Pancreas (tissue), 10 donors: Measurements from ENCODE around the gene PKHD1. TPM values are rescaled to one million over a fixed set of nuclear protein-coding genes. Genes with fewer than 3 reads are reported as not detected.

ENCODE experiments used
- ATAC-seq, 4 donors: fragments of 200-7000 bp; cut with Tn5 transposase; one replicate each; pipeline versions ENCODE4 v1.8.0 to v1.9.1; 2020; ENCODE audit warnings: mild to moderate bottlenecking in 4 of 4, moderate library complexity in 4 of 4
- DNase-seq, 6 donors: peaks; one replicate each; pipeline ENCODE4 v3.0.0-alpha.2; 2020
- FAIRE-seq: peaks from 2 replicates; lab custom pipeline; 2012; peaks lifted over from hg19 to GRCh38; lab: Jason Lieb, UNC
- H3K27ac ChIP-seq, 4 donors: fragments of 200-600 bp; sonication (generic); 1 replicate in 3 of 4; 2 replicates in 1 of 4; pipeline versions ENCODE4 v1.5.0 to v1.8.0; 2020
- H3K27me3 ChIP-seq, 4 donors: fragments of 200-600 bp; one replicate each; pipeline ENCODE4 v1.8.0; 2021
- H3K36me3 ChIP-seq, 3 donors: fragments of 200-600 bp; sonication (generic) in 1 of 3; one replicate each; pipeline versions ENCODE4 v1.5.0 to v1.8.0; 2020 to 2021
- H3K4me1 ChIP-seq, 3 donors: fragments of 200-600 bp; one replicate each; pipeline ENCODE4 v1.8.0; 2021
- H3K4me3 ChIP-seq, 4 donors: fragments of 200-600 bp; sonication (generic) in 2 of 4; one replicate each; pipeline versions ENCODE4 v1.5.0 to v1.8.0; 2020 to 2021
- H3K9me3 ChIP-seq, 4 donors: fragments of 200-600 bp; one replicate each; pipeline ENCODE4 v1.8.0; 2021
- CTCF ChIP-seq, 4 donors: fragments of 200-600 bp; sonication (generic) in 3 of 4; IDR thresholded peaks; one replicate each; pipeline versions ENCODE4 v1.5.0 to v1.8.0; 2021; ENCODE audit warnings: antibody characterized with exemption in 4 of 4
- WGBS, 2 donors: extraction: QIAGEN DNeasy Blood & Tissue Kit; methylation state at CpG; one replicate each; pipeline ENCODE4 v1.1.7; 2013; 5-methylcytosine and 5-hydroxymethylcytosine counted together
- intact Hi-C, 3 donors: fragments of 100-400 bp; cut with DNase I; formaldehyde crosslinking; loops; one replicate each; pipeline versions ENCODE4 v1.11.1 to v1.14.2; 2022
- polyA plus RNA-seq, 2 donors: library from polyadenylated mRNA; stranded (reverse); fragments of 200-250 nt; gene quantifications; one replicate each; pipeline ENCODE4 v1.2.3, GENCODE V29; 2013
- total RNA-seq, 6 donors: library from RNA; stranded (reverse); fragmentation: NEBNext Ultra II Directional in 4 of 6; extraction: Animal tissue kit (Norgen Biotek cat#: 25700) in 4 of 6; gene quantifications; one replicate each; pipeline versions ENCODE4 v1.2.1 to v1.2.4, GENCODE V29; 2021 to 2023
- donor health status: healthy with polysubstance abuse.
- donor health status: DM: no; HTN: no; CAD: no; lungs with moderate emphysema.
- donor health status: DM: no; HTN: no; CAD: no.
- donor health status: control.
- donor health status: control.
- donor health status: Bipolar disorder and iron deficiency.
- donor health status: DM: yes; HTN: yes; CAD: no.
- donor health status: DM: no; HTN: no; CAD: no.
- donor health status: DM: no; HTN: no; CAD: no.
- donor health status: DM: yes; HTN: yes; CAD: no.

The PKHD1 gene
- total and polyA plus RNA-seq, 8 donors: 6.4 to 33.0 (median 16.3) TPM

GRCh38 chr6:51813904-51814303 lies 273.5 kb downstream of the PKHD1 start:
- no peak overlapping the region for H3K4me3 ChIP-seq
- H3K9me3 ChIP-seq: no peaks in the 10 kb centered on the region
- no peak for DNase-seq
- 44 to 50% methylated on average over 1 of the region's 1 CpG for WGBS, 2 donors
- no peak for FAIRE-seq
- TF ChIP-seq CTCF (IDR thresholded peaks at IDR 0.05): no peak
- H3K36me3 ChIP-seq: no peaks in the 10 kb centered on the region
- intact Hi-C loops: no loop called here
- no peaks in the 10 kb centered on the region for H3K27me3 ChIP-seq
- no peaks in the 10 kb centered on the region for H3K4me1 ChIP-seq
- ATAC-seq: no peak
- no peak overlapping the region for H3K27ac ChIP-seq

GRCh38 chr6:51812231-51812630 lies 275.2 kb downstream of the PKHD1 start:
- WGBS, 2 donors: 44 to 83% methylated on average over 1 of the region's 1 CpG

GRCh38 chr6:51805517-51805916 lies 281.9 kb downstream of the PKHD1 start:
- FAIRE-seq: no peak

More at GRCh38 chr6:51812231-51812630, 275.2 kb downstream of the PKHD1 start:
- no peaks in the 10 kb centered on the region for H3K4me1 ChIP-seq
- ATAC-seq: no peak
- TF ChIP-seq CTCF (IDR thresholded peaks at IDR 0.05): no peak
- H3K27me3 ChIP-seq: no peaks in the 10 kb centered on the region
- H3K27ac ChIP-seq: no peak overlapping the region
- H3K9me3 ChIP-seq: no peaks in the 10 kb centered on the region
- FAIRE-seq: no peak
- no peak for DNase-seq
- intact Hi-C loops: no loop called here
- H3K4me3 ChIP-seq: no peak overlapping the region
- no peaks in the 10 kb centered on the region for H3K36me3 ChIP-seq

GRCh38 chr6:51800603-51801002 lies 286.8 kb downstream of the PKHD1 start:
- Histone ChIP-seq H3K4me1 (no peaks in the 10 kb centered on the region), H3K4me3 (no peak overlapping the region), H3K27ac (no peak overlapping the region), H3K36me3 (no peaks in the 10 kb centered on the region), H3K9me3 (no peaks in the 10 kb centered on the region), H3K27me3 (no peaks in the 10 kb centered on the region)
- FAIRE-seq: no peak
- intact Hi-C loops: no loop called here
- no peak for TF ChIP-seq CTCF (IDR thresholded peaks at IDR 0.05)
- ATAC-seq: no peak
- DNase-seq: no peak

More at GRCh38 chr6:51805517-51805916, 281.9 kb downstream of the PKHD1 start:
- no peaks in the 10 kb centered on the region for H3K4me1 ChIP-seq
- H3K27me3 ChIP-seq: no peaks in the 10 kb centered on the region
- H3K36me3 ChIP-seq: no peaks in the 10 kb centered on the region
- no peak for TF ChIP-seq CTCF (IDR thresholded peaks at IDR 0.05)
- H3K9me3 ChIP-seq: no peaks in the 10 kb centered on the region
- no peak overlapping the region for H3K4me3 ChIP-seq
- ATAC-seq (no peak), DNase-seq (no peak)
- 66 to 79% methylated on average over 1 of the region's 1 CpG for WGBS, 2 donors
- H3K27ac ChIP-seq: no peak overlapping the region
- intact Hi-C loops: no loop called here

GRCh38 chr6:51793393-51793792 lies 294.0 kb downstream of the PKHD1 start:
- no peak for TF ChIP-seq CTCF (IDR thresholded peaks at IDR 0.05)
- 84 to 93% methylated on average over 3 of the region's 3 CpGs for WGBS, 2 donors
- ATAC-seq (no peak), DNase-seq (no peak), FAIRE-seq (no peak)
- H3K36me3 ChIP-seq: no peaks in the 10 kb centered on the region
- no peaks in the 10 kb centered on the region for H3K9me3 ChIP-seq
- no peak overlapping the region for H3K27ac ChIP-seq
- H3K27me3 ChIP-seq: no peaks in the 10 kb centered on the region
- H3K4me3 ChIP-seq: no peak overlapping the region
- intact Hi-C loops: no loop called here
- no peaks in the 10 kb centered on the region for H3K4me1 ChIP-seq
